HepG2 (cell line): Measurements from ENCODE around the gene TRAPPC12. TPM values are rescaled to one million over a fixed set of nuclear protein-coding genes. Genes with fewer than 3 reads are reported as not detected.

Experiments
- ATAC-seq: fragments of 200-7000 bp; cut with Tn5 transposase; 3 replicates; pipeline ENCODE4 v1.9.1; 2020; ENCODE audit warnings: mild to moderate bottlenecking, moderate library complexity
- BruUV-seq: library from RNA; stranded (reverse); fragments of 400-500 nt; replicated peaks from 2 replicates; lab custom pipeline; 2021; lab: Mats Ljungman, UMichigan
- CTCF ChIA-PET: fragments of 300-600 bp; formaldehyde crosslinking; extraction: SDS; loops from one replicate; lab custom pipeline; 2021; ENCODE audit warnings: low total read pairs, inconsistent platforms, low intra/inter-chr PET ratio; lab: Yijun Ruan, JAX
- POLR2A ChIA-PET: fragments of 350-600 bp; sonication (Branson Sonifier 250); formaldehyde crosslinking; loops from one replicate; lab custom pipeline; 2020; ENCODE audit warnings: antibody characterized with exemption, inconsistent platforms; lab: Yijun Ruan, JAX
- DNase-seq: peaks from one replicate; pipeline ENCODE4 v3.0.0-alpha.2; 2015; ENCODE audit warnings: low spot score
- FAIRE-seq: peaks from 3 replicates; lab custom pipeline; 2011; peaks lifted over from hg19 to GRCh38; lab: Jason Lieb, UNC
- H2AFZ ChIP-seq: one replicate; pipeline ENCODE4 v1.6.1; 2011; ENCODE audit warnings: low read length, inconsistent platforms
- H3K27ac ChIP-seq: fragments of 300-600 bp; 3 replicates; pipeline ENCODE4 v1.8.0; 2011; ENCODE audit warnings: mixed run types, mild to moderate bottlenecking, mixed read lengths, low read length, inconsistent platforms; ENCODE audit not compliant: insufficient read depth; ENCODE audit errors: extremely low read length
- H3K27me3 ChIP-seq, 2 experiments: fragments of 200-600 bp in 1 of 2; 2 replicates in 1 of 2; 3 replicates in 1 of 2; pipeline versions ENCODE4 v1.6.0 to v1.8.0; 2011; ENCODE audit warnings: low read length in 2 of 2, mild to moderate bottlenecking in 2 of 2, moderate library complexity in 2 of 2, inconsistent platforms in 1 of 2; ENCODE audit not compliant: insufficient read depth in 2 of 2, control insufficient read depth in 1 of 2
- H3K36me3 ChIP-seq, 2 experiments: fragments of 200-600 bp in 1 of 2; replicated peaks in 1 of 2; 2 replicates in 1 of 2; 3 replicates in 1 of 2; pipeline versions ENCODE4 v1.5.1 to v1.8.0; 2011; ENCODE audit warnings: low read length in 2 of 2, inconsistent platforms in 1 of 2; ENCODE audit not compliant: insufficient read depth in 2 of 2, control insufficient read depth in 1 of 2
- H3K4me1 ChIP-seq: 2 replicates; pipeline ENCODE4 v1.5.1; 2012; ENCODE audit warnings: low read length, inconsistent platforms; ENCODE audit not compliant: insufficient read depth
- H3K4me2 ChIP-seq: 2 replicates; pipeline ENCODE4 v1.6.0; 2011; ENCODE audit warnings: low read depth, low read length, inconsistent platforms
- H3K4me3 ChIP-seq, 3 experiments: fragments of 200-600 bp in 1 of 3; sonication (generic), shearing (Covaris generic) in 1 of 3; replicated peaks in 1 of 3; 2 replicates each; pipeline ENCODE4 v1.5.1; 2011 to 2016; ENCODE audit warnings: low read length in 3 of 3, inconsistent platforms in 2 of 3, low read depth in 2 of 3, mild to moderate bottlenecking in 2 of 3, control low read depth in 1 of 3, mixed read lengths in 1 of 3; ENCODE audit not compliant: insufficient read depth in 1 of 3
- H3K79me2 ChIP-seq: one replicate; pipeline ENCODE4 v1.6.1; 2011; ENCODE audit warnings: low read length, inconsistent platforms; ENCODE audit not compliant: insufficient read depth
- H3K9ac ChIP-seq: 2 replicates; pipeline ENCODE4 v1.6.0; 2011; ENCODE audit warnings: mild to moderate bottlenecking, low read depth, low read length, inconsistent platforms; ENCODE audit not compliant: insufficient read depth
- H3K9me3 ChIP-seq: 2 replicates; pipeline ENCODE4 v1.5.1; 2012; ENCODE audit warnings: mild to moderate bottlenecking, low read length
- H4K20me1 ChIP-seq: 2 replicates; pipeline ENCODE4 v1.6.0; 2011; ENCODE audit warnings: inconsistent platforms, mild to moderate bottlenecking, low read length, moderate library complexity; ENCODE audit not compliant: insufficient read depth
- EHMT2 ChIP-seq: fragments of 200-600 bp; sonication (generic); IDR thresholded peaks from 2 replicates; pipeline ENCODE4 v1.7.0; 2017; ENCODE audit warnings: antibody characterized with exemption, low read depth, low read length, borderline replicate concordance
- GATA4 ChIP-seq: sonication (generic); IDR thresholded peaks from 2 replicates; pipeline ENCODE4 v1.6.1; 2016; ENCODE audit warnings: antibody characterized with exemption, low read depth, borderline replicate concordance
- JDP2 ChIP-seq: sonication (generic); formaldehyde crosslinking; IDR thresholded peaks from 2 replicates; pipeline ENCODE4 v1.8.1; 2022; ENCODE audit warnings: missing genetic modification reagents, borderline replicate concordance
- MEIS1 ChIP-seq: sonication (generic); formaldehyde crosslinking; IDR thresholded peaks from 2 replicates; pipeline ENCODE4 v1.9.0; 2021; ENCODE audit warnings: mild to moderate bottlenecking, missing genetic modification reagents, moderate library complexity, borderline replicate concordance
- MTA1 ChIP-seq: sonication (generic); formaldehyde crosslinking; IDR thresholded peaks from 2 replicates; pipeline ENCODE4 v1.4.0; 2020; ENCODE audit warnings: missing genetic modification reagents, mild to moderate bottlenecking, borderline replicate concordance
- NFYC ChIP-seq: IDR thresholded peaks from 2 replicates; pipeline ENCODE4 v1.6.1; 2016; ENCODE audit warnings: missing genetic modification reagents, missing compliant biosample characterization
- RARG ChIP-seq: sonication (generic); formaldehyde crosslinking; IDR thresholded peaks from 2 replicates; pipeline ENCODE4 v1.4.0; 2020; ENCODE audit warnings: low read depth, mild to moderate bottlenecking, missing genetic modification reagents
- U2AF2 ChIP-seq: fragments of 200-400 bp; formaldehyde crosslinking; IDR thresholded peaks from 2 replicates; pipeline ENCODE4 v1.6.1; 2017; ENCODE audit warnings: low read depth, mild to moderate bottlenecking, low read length
- ZFP90 ChIP-seq: sonication (generic); formaldehyde crosslinking; IDR thresholded peaks from 2 replicates; pipeline ENCODE4 v1.8.0; 2022; ENCODE audit warnings: missing genetic modification reagents, mild to moderate bottlenecking, inconsistent platforms, borderline replicate concordance
- ZNF660 ChIP-seq: sonication (generic); formaldehyde crosslinking; IDR thresholded peaks from 2 replicates; pipeline ENCODE4 v1.5.1; 2020; ENCODE audit warnings: mild to moderate bottlenecking, low read depth, missing genetic modification reagents, borderline replicate concordance
- ZNF780A ChIP-seq: sonication (generic); formaldehyde crosslinking; IDR thresholded peaks from 2 replicates; pipeline ENCODE4 v1.8.0; 2022; ENCODE audit warnings: mild to moderate bottlenecking, missing genetic modification reagents, moderate library complexity
- WGBS: methylation state at CpG from one replicate; pipeline ENCODE4 v1.1.6; 2017; ENCODE audit warnings: low lambda C conversion rate; 5-methylcytosine and 5-hydroxymethylcytosine counted together
- in situ Hi-C: cut with HindIII; loops from 2 replicates; pipeline ENCODE4 v1.10.0; 2017; ENCODE audit warnings: low pct_unique_long_range_greater_than_20kb; ENCODE audit not compliant: extremely low pct_ligation_motif_present
- intact Hi-C: fragments of 100-400 bp; cut with micrococcal nuclease; formaldehyde crosslinking; loops from one replicate; pipeline ENCODE4 v1.10.0; 2022; ENCODE audit not compliant: unreplicated experiment
- polyA plus RNA-seq, 8 experiments: library from polyadenylated mRNA; depleted of rRNA in 3 of 8; stranded (reverse) in 7 of 8; unstranded in 1 of 8; fragments of >200 nt; fragmentation: Illumina TruSeq in 4 of 8; extraction: Trizol in 4 of 8; gene quantifications; 2 replicates each; pipeline versions ENCODE4 v1.2.1 to v1.2.3, GENCODE V29; 2011 to 2016; ENCODE audit warnings: low read depth in 4 of 8, missing spikeins in 1 of 8, mixed read lengths in 1 of 8; ENCODE audit not compliant: insufficient read depth in 1 of 8
- total RNA-seq, 5 experiments: library from RNA; depleted of rRNA; stranded (reverse); fragments of >200 nt; fragmentation: Illumina TruSeq; extraction: Trizol; gene quantifications; 2 replicates each; pipeline ENCODE4 v1.2.3, GENCODE V29; 2016; ENCODE audit warnings: low read depth in 1 of 5
- TF ChIP-seq, protein P1 (sequence below), 2 experiments: fragments of 450-650 bp in 1 of 2; sonication (generic) in 1 of 2; formaldehyde crosslinking; IDR thresholded peaks; 2 replicates each; pipeline versions ENCODE4 v1.5.0 to v1.8.0; 2020 to 2022; ENCODE audit warnings: mild to moderate bottlenecking in 1 of 2, missing genetic modification reagents in 1 of 2
- TF ChIP-seq, protein P2 (sequence below): sonication (generic); formaldehyde crosslinking; IDR thresholded peaks from 2 replicates; pipeline ENCODE4 v1.8.0; 2022; ENCODE audit warnings: missing genetic modification reagents, mild to moderate bottlenecking, moderate library complexity, borderline replicate concordance
- TF ChIP-seq, protein P3 (sequence below): sonication (generic); formaldehyde crosslinking; IDR thresholded peaks from 2 replicates; pipeline ENCODE4 v1.8.0; 2022; ENCODE audit warnings: mild to moderate bottlenecking, missing genetic modification reagents
- TF ChIP-seq, protein P4 (sequence below): IDR thresholded peaks from 2 replicates; pipeline ENCODE4 v1.6.1; 2016

The TRAPPC12 gene
- total and polyA plus RNA-seq, 2 of the 13 experiments (the other 11 are each of a cell fraction or from before 2014, with no cell fraction given): 46.4 to 97.7 TPM

DNA sequence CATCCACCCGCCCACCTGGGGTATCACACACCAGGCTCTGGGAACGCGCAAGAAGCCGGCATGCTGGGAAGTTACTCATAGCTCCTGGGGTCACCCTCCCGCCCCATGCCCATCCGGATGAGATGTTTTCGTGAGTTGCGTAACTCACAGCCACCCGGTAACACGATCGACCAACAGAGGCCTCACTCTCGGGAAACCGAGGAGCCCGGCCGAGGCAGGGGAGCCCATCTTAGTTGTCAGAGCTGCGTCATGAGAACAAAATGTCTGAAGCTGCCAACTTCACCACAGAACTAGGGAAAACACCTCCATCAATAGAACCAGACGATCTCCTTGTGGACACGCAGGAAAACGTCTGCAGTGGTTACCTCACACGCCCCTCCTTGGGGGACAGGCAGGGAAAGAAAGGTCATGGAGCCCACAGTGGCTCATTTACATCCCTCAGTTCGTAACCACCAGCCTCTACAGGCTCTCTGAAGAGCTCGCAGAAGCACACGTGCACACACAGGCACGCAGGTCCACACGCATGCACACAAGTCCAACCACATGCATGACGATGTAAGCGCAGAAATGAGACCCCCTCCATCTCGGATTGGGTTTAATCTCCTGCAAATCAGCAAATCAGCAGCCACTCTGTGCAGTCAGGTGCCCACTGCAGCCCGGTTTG lies 113.6 kb downstream of the TRAPPC12 start:
- no peaks in the 10 kb centered on the region for H3K79me2 ChIP-seq
- ATAC-seq (peak; percentile 39), DNase-seq (peak; percentile 64), FAIRE-seq (peak; percentile 15)
- H2AFZ ChIP-seq: peak overlapping the region; percentile 79
- H3K27ac ChIP-seq: peak overlapping the region; percentile 28
- intact Hi-C loops: loop anchor here (1.0 to 2.0 kb wide), 2 partner anchors 26 to 43 kb away; no protein-coding TSS in a partner anchor
- CTCF ChIA-PET: no interaction called here
- H3K9ac ChIP-seq: peak overlapping the region; percentile 64
- H4K20me1 ChIP-seq: no peaks in the 10 kb centered on the region
- POLR2A ChIA-PET: interaction anchor here (1.1 to 5.1 kb wide), 15 partner anchors 12 to 115 kb away, joined by 3 to 43 read pairs (median 8); partner anchors contain the start of genes ADI1, EIPR1, RNASEH1 and TRAPPC12
- peak overlapping the region; percentile 39 to 70 (median 57) for H3K4me3 ChIP-seq
- in situ Hi-C loops: no loop called here
- peaks cover 3 to 14% of the 10 kb centered on the region in 2 experiments; a peak in 3 of 5 replicates for H3K36me3 ChIP-seq
- no peaks in the 10 kb centered on the region for H3K27me3 ChIP-seq
- peaks cover 66% of the 10 kb centered on the region for H3K4me1 ChIP-seq
- peak overlapping the region; percentile 99 for H3K4me2 ChIP-seq
- no peaks in the 10 kb centered on the region for H3K9me3 ChIP-seq
- 26% methylated on average over 28 of the region's 29 CpGs for WGBS
- BruUV-seq: no TSS peak
- TF ChIP-seq NFYC (CRISPR knock-in tag): no peak
- TF ChIP-seq ZNF780A (CRISPR knock-in tag): no peak
- TF ChIP-seq MTA1: peak; percentile 48; the same call in 1 of the 2 replicates
- no peak for TF ChIP-seq EHMT2
- no peak; the same call in 1 of the 2 replicates for TF ChIP-seq MEIS1 (CRISPR knock-in tag)
- no peak for TF ChIP-seq ZFP90 (CRISPR knock-in tag)
- TF ChIP-seq, protein P1, sequence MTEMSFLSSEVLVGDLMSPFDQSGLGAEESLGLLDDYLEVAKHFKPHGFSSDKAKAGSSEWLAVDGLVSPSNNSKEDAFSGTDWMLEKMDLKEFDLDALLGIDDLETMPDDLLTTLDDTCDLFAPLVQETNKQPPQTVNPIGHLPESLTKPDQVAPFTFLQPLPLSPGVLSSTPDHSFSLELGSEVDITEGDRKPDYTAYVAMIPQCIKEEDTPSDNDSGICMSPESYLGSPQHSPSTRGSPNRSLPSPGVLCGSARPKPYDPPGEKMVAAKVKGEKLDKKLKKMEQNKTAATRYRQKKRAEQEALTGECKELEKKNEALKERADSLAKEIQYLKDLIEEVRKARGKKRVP (CRISPR knock-in tag; IDR thresholded peaks at IDR 0.05): peak in 1 of 2 experiments; percentile 69; a peak in 2 of 4 replicates
- TF ChIP-seq ZNF660 (CRISPR knock-in tag): no peak
- no peak for TF ChIP-seq U2AF2
- TF ChIP-seq, protein P2, sequence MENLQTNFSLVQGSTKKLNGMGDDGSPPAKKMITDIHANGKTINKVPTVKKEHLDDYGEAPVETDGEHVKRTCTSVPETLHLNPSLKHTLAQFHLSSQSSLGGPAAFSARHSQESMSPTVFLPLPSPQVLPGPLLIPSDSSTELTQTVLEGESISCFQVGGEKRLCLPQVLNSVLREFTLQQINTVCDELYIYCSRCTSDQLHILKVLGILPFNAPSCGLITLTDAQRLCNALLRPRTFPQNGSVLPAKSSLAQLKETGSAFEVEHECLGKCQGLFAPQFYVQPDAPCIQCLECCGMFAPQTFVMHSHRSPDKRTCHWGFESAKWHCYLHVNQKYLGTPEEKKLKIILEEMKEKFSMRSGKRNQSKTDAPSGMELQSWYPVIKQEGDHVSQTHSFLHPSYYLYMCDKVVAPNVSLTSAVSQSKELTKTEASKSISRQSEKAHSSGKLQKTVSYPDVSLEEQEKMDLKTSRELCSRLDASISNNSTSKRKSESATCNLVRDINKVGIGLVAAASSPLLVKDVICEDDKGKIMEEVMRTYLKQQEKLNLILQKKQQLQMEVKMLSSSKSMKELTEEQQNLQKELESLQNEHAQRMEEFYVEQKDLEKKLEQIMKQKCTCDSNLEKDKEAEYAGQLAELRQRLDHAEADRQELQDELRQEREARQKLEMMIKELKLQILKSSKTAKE (CRISPR knock-in tag): 0 out of 2 replicates have a peak, but pooled peaks have one; percentile 23
- no peak for TF ChIP-seq RARG (CRISPR knock-in tag)
- no peak for TF ChIP-seq JDP2 (CRISPR knock-in tag)
- TF ChIP-seq GATA4: no peak
- TF ChIP-seq, protein P3, sequence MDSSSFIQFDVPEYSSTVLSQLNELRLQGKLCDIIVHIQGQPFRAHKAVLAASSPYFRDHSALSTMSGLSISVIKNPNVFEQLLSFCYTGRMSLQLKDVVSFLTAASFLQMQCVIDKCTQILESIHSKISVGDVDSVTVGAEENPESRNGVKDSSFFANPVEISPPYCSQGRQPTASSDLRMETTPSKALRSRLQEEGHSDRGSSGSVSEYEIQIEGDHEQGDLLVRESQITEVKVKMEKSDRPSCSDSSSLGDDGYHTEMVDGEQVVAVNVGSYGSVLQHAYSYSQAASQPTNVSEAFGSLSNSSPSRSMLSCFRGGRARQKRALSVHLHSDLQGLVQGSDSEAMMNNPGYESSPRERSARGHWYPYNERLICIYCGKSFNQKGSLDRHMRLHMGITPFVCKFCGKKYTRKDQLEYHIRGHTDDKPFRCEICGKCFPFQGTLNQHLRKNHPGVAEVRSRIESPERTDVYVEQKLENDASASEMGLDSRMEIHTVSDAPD (CRISPR knock-in tag): no peak
- TF ChIP-seq, protein P4, sequence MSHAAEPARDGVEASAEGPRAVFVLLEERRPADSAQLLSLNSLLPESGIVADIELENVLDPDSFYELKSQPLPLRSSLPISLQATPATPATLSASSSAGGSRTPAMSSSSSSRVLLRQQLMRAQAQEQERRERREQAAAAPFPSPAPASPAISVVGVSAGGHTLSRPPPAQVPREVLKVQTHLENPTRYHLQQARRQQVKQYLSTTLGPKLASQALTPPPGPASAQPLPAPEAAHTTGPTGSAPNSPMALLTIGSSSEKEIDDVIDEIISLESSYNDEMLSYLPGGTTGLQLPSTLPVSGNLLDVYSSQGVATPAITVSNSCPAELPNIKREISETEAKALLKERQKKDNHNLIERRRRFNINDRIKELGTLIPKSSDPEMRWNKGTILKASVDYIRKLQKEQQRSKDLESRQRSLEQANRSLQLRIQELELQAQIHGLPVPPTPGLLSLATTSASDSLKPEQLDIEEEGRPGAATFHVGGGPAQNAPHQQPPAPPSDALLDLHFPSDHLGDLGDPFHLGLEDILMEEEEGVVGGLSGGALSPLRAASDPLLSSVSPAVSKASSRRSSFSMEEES (CRISPR knock-in tag): peak; percentile 64; the same call in 1 of the 2 replicates
